HG03097 (cell line): ENCODE data around the gene AS3MT.
"Not testable (repeated sequence)": the region's sequence is repeated elsewhere in the genome, so short reads cannot be mapped to it uniquely, and the experiment has no call there.

ENCODE experiments used
- ATAC-seq: cut with Tn5 transposase; IDR thresholded peaks from one replicate; pipeline ENCODE4 v1.9.1; 2021; ENCODE audit not compliant: unreplicated experiment, low FRiP score

AS3MT gene, protein sequence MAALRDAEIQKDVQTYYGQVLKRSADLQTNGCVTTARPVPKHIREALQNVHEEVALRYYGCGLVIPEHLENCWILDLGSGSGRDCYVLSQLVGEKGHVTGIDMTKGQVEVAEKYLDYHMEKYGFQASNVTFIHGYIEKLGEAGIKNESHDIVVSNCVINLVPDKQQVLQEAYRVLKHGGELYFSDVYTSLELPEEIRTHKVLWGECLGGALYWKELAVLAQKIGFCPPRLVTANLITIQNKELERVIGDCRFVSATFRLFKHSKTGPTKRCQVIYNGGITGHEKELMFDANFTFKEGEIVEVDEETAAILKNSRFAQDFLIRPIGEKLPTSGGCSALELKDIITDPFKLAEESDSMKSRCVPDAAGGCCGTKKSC

DNA sequence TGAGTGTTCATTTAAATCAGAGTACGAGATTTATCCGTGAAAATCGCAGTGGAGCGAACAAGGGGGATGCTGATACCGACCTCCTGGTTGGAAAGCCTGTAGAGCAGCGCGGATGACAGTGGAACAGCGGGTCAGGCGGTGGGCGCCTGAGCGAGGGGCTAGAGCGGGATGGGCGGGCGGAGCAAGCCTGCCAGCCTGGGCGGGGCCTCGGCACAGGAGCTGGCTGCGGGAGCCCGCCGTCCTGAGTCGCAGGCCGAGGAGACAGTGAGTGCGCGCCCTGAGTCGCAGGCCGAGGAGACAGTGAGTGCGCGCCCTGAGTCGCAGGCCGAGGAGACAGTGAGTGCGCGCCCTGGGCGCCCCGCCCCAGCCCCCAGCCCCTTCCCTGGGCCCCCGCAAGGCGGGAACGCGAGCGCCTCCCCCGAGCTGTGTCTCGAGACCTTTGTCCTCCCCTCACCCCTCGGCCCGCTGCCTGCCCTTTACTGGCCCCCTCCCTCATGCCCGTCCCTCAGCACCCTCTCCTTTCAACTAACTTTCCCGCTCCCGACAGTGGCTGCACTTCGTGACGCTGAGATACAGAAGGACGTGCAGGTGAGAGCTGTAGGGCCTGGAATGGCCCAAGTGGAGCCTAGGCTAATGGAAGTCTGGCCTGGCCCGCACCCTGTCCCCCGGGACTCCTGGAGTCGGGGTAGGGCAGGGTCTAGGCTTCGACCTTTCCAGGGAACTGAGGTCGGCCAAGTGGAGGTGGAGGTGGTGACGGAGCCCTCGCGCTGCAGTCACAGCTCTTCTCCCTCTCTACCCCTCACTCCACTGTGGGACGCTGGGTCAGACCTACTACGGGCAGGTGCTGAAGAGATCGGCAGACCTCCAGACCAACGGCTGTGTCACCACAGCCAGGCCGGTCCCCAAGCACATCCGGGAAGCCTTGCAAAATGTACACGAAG is at the start of gene AS3MT:
TSS of gene AS3MT (plus strand) at position 213 of the 941 bp plus-strand sequence. CDS start at position 336, 123 bp downstream.
- no peak for ATAC-seq

DNA sequence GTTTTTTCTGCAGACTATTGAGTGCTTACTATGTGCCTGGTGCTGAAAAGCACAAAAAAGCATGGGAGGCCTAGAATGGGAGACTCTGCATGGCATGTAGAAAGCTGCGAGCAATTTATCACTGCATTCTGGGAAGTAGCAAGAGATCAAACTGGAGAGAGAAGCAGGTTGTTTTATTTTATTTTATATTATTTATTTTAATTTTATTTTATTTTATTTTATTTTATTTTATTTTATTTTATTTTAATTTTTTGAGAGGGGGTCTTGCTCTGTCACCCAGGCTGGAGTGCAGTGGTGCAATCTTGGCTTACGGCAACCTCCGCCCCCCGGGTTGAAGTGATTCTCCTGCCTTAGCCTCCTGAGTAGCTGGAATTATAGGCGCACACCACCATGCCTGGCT is 49.3 kb upstream of the AS3MT start:
- not testable (repeated sequence) for ATAC-seq

DNA sequence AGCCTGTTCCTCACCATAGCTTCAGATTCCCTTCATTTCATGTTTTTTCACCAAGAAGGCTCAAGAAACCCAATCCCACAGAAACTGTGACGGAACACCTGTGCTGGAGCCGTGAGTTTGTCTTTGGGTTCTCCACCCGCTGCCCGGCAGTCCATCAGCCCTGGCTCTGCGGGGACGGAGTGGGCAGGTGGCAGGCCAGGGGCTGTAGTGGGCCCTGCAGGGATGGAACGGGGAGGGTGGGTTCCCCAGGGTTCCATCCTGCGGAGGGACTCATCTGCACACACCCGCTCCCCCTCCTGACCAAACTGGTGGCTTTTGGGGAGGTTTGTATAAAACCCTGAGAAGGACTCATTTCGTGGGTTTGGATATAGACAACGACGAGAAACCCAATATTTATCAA is 47.0 kb upstream of the AS3MT start:
- no peak for ATAC-seq

DNA sequence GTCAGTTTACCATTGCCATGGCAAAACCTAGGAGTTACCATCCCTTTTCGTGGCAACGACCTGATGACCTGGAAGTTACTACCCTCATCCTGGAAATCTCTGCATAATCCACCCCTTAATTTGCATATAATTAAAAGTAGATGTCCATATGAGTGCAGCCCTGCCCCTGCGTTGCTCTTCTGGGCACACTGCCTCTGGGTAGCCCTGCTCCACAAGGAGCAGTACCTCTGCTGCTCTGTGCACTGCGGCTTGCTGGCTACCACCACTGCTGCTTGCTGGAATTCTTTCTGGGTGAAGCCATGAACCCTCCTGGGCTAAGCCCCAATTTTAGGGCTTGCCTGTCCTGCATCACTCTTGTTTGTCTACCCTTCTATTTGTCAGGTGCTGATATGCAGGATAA is 44.6 kb upstream of the AS3MT start:
- no peak for ATAC-seq

DNA sequence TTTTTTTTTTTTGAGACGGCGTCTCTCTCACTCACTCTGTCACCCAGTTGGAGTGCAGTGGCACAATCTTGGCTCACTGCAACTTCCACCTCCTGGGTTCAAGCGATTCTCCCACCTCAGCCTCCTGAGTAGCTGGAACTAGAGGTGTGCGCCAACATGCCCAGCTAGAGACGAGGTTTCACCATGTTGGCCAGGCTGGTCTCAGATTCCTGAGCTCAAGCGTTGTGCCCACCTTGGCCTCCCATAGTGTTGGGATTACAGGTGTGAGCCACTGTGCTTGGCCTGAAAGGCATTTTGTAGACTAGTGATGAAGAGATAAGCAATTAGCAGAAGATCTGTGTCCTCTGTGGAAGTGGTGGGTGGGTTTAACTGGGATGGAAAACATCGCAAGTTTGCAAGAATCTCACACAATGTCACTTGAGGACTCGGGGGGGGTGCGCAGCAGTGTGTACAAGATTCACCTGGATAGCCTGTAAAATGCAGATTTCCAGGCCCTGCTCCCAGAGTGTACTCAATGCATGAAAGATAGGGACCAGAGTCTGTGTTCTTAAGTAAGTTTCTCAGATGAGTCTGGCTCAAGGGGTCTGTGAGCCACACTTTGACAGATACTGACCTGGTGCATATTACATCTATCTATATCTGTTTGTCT is 43.0 kb upstream of the AS3MT start:
- ATAC-seq, result no peak

DNA sequence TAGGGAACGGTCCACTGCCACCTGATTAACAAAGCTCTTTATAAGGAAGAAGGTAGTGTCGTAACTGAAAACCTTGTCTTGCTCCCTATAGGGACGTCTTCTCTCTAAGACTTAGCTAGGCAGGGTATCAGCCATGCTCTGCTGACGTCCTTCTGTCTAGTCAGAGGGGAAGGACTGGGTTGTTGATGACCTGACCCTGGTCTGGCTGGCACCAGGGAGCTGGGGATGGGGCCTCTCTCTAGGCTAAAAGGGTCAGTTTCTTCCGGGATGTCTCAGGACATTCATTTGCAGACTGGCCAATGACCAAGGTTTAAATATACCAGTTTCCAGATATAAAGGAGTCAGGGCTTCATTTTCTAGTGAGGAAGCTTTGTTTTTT is 41.7 kb upstream of the AS3MT start:
- ATAC-seq, result no peak

DNA sequence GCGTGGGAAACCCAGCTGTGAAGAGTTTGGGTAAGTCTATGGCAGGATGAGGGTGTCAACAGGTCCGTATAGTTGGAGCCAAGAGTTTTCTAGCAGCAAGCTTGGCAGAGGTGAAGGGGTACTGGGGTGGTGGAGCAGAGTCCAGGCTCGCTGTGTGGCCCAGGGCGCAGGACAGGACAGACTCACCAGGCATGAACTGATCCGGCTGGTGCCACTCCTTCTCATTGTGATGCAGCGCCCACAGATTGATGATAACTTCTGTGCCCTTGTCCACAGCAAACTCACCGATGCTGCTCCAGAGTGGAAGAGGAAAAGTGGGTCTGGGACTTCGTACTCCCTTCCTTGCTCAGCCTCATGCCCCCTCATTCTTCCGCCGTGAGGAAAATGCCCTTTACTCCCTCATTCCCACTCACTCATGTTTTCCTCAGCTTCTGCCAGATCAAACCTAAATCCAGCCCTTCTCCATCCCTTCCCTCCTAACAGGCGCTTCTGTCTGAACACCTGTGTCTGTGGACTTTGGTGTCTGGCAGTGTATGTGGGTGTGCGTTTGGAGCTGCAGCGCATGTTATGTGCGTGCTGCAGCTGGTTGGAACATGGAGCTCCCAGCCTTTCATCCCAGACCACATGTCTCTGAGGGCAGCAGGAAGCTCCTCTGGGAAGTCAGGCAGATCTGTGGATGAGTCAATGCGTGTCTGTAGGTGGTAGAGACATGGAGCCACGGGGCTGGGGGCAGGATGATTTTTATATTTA is 37.8 kb upstream of the AS3MT start:
- ATAC-seq, result no peak

DNA sequence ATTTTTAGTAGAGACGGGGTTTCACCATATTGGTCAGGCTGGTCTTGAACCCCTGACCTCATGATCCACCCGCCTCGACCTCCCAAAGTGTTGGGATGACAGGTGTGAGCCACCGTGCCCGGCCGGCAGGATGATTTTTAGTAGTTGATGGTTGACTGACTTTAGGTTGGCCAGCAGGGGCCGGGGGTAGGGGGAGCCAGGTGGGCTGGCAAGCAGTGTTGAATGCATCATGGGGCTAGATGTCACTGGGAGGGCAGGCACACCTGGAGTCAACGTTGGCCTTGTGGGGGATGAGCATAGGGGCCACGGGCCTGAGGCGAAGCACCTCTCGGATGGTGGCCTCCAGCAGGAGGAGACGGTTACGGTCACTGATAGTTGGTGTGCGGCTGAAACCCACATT is 37.0 kb upstream of the AS3MT start:
- no peak for ATAC-seq

DNA sequence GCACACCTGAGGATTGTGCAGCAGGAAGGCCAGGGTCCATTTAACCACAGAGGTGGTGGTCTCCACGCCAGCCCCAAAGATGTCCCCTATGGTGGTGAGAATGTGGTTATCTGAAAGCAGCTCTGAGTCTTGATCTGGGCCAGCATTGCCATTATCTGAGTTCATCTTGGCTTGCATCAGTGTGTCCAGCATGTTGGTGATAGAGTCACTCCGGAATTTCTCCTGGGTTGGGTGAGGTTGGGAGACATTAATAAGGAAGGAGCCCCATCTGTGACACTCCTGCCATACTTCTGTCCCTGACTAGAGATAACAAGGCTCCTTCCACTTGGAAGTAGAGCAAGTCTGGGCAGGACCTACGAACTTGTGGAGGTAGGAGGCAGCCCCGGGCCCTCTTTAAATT is 36.3 kb upstream of the AS3MT start:
- no peak for ATAC-seq

DNA sequence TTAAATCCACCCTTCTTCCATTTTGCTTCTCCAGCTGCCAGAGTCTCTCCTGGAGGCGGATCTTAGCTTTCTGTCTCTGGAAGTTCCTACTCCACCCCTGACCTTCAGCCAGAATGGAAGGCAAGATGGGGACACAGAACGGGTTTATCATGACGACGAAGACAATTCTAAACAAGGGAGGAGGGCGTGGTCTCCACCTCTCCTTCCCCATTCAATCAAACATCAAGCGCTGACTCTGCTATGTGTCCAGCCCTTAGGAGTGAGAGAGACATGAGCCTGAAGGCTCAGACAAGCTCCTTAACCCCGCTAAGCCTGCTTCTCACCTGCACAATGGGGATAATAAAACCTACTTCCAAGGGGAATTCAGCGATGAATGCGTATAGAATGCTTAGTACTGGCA is 35.1 kb upstream of the AS3MT start:
- ATAC-seq, result no peak

DNA sequence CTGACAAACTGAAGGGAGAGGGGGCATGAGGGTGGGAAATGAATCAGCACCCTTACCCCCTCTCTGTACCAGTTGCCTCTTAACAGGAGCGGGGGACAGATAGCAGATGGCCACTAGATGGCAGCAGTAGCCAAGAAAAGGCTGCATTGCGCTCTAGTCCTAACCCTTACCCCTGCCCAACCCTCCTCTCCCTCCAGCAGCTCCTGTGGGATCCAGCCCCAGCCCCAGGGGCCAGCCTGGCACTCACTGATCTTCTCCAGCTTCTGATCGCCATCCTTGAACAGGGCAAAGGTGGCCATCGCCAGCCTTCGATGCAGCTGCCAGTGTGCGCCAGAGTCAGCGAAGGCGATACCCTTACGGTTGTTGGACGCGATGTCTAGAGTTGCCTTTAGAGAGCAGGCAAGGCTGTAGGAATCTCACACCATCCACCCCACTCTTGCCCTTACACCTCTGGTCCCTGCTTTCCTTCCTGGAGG is 34.2 kb upstream of the AS3MT start:
- ATAC-seq, result no peak

DNA sequence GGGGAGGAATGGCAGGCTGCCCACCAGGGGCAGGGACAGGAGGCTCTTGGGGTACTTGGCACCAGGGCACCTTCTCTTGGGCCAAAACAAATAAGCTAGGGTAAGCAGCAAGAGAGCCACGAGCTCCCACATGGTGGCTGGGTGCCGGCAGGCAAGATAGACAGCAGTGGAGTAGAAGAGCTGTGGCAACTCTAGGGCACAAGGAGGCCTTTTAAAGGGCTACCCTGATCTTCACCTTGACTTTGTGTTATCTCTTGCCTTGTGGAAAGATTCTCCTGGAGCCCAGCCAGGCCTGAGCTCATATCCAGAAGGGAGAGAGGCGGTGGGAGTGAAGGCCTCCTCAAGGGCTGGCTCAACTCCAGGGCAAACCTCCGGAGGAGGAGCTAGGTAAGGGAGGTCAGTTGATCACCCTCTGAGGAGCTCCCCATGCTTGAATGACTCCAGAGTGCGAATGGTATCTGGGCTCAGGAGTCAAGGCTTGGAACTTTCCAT is 32.0 kb upstream of the AS3MT start, which contains the start of gene CYP17A1:
TSS of gene CYP17A1 (minus strand) at position 184 of the 492 bp plus-strand sequence. CDS start at position 132, 52 bp downstream.
- no peak for ATAC-seq

DNA sequence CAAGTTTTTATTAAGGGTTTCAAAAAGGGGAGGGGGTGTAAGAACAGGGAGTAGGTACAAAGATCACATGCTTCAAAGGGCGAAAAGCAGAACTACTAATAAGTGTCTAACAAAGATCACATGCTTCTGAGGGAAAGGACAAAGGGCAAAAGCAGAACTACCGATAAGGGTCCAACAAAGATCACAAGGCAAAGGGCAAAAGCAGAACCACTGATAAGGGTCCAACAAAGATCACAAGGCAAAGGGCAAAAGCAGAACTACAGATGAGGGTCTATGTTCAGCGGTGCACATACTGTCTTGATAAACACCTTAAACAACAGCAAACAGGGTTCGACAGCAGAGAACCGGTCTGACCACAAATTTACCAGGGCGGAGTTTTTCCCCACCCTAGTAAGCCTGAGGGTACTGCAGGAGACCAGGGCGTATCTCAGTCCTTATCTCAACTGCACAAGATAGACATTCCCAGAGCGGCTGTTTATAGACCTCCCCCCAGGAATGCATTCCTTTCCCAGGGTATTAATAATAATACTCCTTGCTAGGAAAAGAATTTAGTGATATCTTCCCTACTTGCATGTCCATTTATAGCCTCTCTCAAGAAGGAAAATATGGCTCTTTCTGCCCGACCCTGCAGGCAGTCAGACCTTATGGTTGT is 30.9 kb upstream of the AS3MT start:
- ATAC-seq, result not testable (repeated sequence)

DNA sequence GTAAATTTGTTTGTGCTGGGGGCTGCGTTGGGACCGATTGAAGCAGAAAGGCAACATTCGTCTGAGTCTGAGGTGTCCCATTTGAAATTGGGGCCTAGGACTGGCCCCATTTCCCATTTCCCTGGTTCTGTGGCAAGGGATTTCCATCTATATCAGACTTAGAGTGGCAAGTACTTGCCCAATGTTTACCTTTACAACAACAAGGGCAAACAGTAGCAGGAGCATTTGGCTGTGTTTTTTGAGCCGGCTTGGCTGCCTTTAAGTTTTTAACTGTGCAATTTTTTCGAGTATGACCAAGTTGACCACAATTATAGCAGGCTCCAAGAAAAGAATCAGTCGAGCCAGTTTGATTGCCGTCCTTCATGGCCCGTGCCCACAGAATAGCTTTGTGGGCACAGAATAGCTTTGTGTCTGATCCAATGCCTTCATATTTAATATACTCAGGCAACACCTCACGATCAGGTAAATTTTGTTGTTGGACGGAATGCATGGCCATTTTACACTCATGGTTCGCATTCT is 27.4 kb upstream of the AS3MT start:
- no peak for ATAC-seq

DNA sequence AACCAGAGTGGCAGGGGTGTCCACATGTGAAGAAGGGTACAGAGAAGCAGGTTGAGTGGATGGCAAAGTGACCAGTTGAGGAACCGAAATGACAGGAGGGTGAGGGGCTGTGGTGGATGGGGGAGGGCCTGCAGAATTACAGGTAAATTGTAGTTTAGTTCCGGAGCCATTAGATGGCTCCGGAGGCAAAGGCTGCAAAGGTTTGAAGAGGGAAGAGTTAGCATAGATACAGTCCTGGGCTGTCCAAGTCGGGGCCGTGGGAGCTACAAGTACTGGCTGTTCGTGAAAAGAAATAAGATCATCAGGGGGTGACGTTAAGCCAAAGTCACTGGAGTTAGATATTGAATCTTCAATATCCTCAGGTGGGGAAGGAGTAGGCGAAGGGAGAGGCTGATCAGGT is 26.1 kb upstream of the AS3MT start:
- not testable (repeated sequence) for ATAC-seq

DNA sequence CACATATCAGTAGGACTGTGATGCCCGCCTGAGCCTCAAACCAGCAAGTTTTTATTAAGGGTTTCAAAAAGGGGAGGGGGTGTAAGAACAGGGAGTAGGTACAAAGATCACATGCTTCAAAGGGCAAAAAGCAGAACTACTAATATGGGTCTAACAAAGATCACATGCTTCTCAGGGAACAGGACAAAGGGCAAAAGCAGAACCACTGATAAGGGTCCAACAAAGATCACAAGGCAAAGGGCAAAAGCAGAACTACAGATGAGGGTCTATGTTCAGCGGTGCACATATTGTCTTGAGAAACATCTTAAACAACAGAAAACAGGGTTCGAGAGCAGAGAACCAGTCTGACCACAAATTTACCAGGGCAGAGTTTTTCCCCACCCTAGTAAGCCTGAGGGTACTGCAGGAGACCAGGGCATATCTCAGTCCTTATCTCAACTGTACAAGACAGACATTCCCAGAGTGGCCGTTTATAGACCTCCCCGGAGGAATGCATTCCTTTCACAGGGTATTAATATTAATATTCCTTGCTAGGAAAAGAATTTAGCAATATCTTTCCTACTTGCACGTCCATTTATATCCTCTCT is 25.0 kb upstream of the AS3MT start:
- ATAC-seq, result not testable (repeated sequence)

DNA sequence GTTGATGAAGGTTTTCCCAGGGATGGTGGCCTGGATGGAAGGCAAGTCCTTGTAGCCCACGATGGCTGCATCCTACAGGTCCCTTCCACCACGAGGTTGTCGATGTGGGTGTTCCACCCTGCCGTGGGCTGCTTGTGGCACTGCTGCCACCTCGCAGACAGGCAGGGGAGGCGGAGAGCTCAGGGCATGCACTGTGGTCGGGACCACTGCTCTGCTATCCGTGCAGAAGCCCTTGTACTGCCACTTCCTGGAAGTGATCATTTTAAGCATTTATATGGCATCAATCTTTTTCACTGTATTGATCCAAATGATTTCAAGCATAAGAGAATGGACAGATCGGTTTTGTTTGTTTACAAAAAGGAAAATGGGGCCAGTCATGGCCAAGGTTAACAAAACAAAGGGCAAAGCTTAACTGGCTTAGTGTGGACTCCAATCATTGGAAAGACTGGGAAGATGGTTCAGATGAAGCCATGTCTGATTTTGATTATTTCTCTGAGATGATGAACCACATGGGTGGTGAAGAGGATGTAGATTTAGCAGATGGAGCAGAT is 23.8 kb upstream of the AS3MT start:
- ATAC-seq, result no peak

DNA sequence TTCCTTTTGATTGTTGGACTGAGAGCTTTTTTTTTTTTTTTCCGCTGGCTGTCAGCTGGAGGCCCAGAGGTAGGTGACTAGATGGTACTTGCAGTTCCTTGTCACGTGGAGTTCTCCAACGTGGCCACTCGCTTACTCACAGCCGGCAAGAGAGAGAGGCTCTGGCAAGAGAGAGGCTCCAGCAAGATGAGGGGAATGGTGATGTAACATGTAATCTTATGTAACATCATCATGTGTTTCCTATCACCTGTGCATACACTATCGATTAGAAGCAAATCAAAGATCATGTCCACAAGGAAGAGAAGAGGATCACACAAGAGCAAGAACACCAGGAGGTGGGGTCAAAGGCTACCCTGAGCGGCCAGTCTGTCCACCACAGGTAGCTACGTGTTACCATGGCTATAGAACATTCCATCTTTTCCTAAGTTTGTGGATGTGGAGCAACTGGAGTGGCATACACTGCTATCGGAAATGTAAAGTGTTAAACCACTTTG is 19.2 kb upstream of the AS3MT start:
- no peak for ATAC-seq
